GM18951 (cell line): ENCODE results near the gene RASGEF1C.

ENCODE experiments used
- POLR2A ChIP-seq: IDR thresholded peaks from 4 replicates; pipeline ENCODE4 v1.6.1; 2011; ENCODE audit warnings: mild to moderate bottlenecking; ENCODE audit not compliant: insufficient read length, insufficient read depth; ENCODE audit errors: extremely low read depth
- in situ Hi-C: fragments of 300-500 bp; cut with MboI; formaldehyde crosslinking; loops from one replicate; pipeline ENCODE4 v1.12.0; 2022; ENCODE audit warnings: low sequenced_read_pairs, mixed read lengths, inconsistent platforms; ENCODE audit not compliant: unreplicated experiment

RASGEF1C gene

GRCh38 chr5:180155365-180155926 is 53.6 kb downstream of the RASGEF1C start:
- no peak for TF ChIP-seq POLR2A
- in situ Hi-C loops, result no loop called here

GRCh38 chr5:180154821-180155364 is 54.1 kb downstream of the RASGEF1C start:
- in situ Hi-C loops, result no loop called here

GRCh38 chr5:180153991-180154390 is 55.0 kb downstream of the RASGEF1C start:
- in situ Hi-C loops, result no loop called here
- TF ChIP-seq POLR2A, result no peak

More at GRCh38 chr5:180154821-180155364, 54.1 kb downstream of the RASGEF1C start:
- TF ChIP-seq POLR2A, result no peak

- in situ Hi-C loops, result no loop called here
- no peak for TF ChIP-seq POLR2A
Observed at GRCh38 chr5:180153099-180153498, 55.9 kb downstream of the RASGEF1C start.

- in situ Hi-C loops, result no loop called here
- no peak for TF ChIP-seq POLR2A
Observed at GRCh38 chr5:180143656-180144364, 65.2 kb downstream of the RASGEF1C start.

- TF ChIP-seq POLR2A, result no peak
- in situ Hi-C loops, result no loop called here
Observed at GRCh38 chr5:180142824-180143610, 66.0 kb downstream of the RASGEF1C start.

GRCh38 chr5:180142021-180142765 is 66.8 kb downstream of the RASGEF1C start:
- TF ChIP-seq POLR2A, result no peak
- in situ Hi-C loops, result no loop called here

GRCh38 chr5:180141068-180141660 is 67.8 kb downstream of the RASGEF1C start:
- in situ Hi-C loops, result no loop called here
- TF ChIP-seq POLR2A, result no peak

- in situ Hi-C loops, result no loop called here
Observed at GRCh38 chr5:180140571-180140970, 68.4 kb downstream of the RASGEF1C start.

GRCh38 chr5:180140079-180140554 is 68.9 kb downstream of the RASGEF1C start:
- in situ Hi-C loops, result no loop called here
- TF ChIP-seq POLR2A, result no peak

More at GRCh38 chr5:180140571-180140970, 68.4 kb downstream of the RASGEF1C start:
- TF ChIP-seq POLR2A, result no peak

- in situ Hi-C loops, result no loop called here
- TF ChIP-seq POLR2A, result no peak
Observed at GRCh38 chr5:180139731-180140055, 69.3 kb downstream of the RASGEF1C start.

- in situ Hi-C loops, result no loop called here
- no peak for TF ChIP-seq POLR2A
Observed at GRCh38 chr5:180138976-180139730, 69.9 kb downstream of the RASGEF1C start.
